HEK293 (cell line): Measurements from ENCODE around the gene CSPG4.

Source experiments
- EGR2 ChIP-seq: fragments of 450-650 bp; formaldehyde crosslinking; IDR thresholded peaks from 2 replicates; pipeline ENCODE4 v1.5.1; 2016; ENCODE audit warnings: low read depth, missing biosample characterization, missing genetic modification characterization
- GFI1B ChIP-seq: fragments of 450-650 bp; formaldehyde crosslinking; IDR thresholded peaks from 2 replicates; pipeline ENCODE4 v1.5.1; 2016; ENCODE audit warnings: missing biosample characterization, missing genetic modification characterization
- GLI4 ChIP-seq: fragments of 450-650 bp; formaldehyde crosslinking; IDR thresholded peaks from 2 replicates; pipeline ENCODE4 v1.5.1; 2016; ENCODE audit warnings: missing biosample characterization, missing genetic modification characterization
- HOXC10 ChIP-seq: sonication (generic); formaldehyde crosslinking; IDR thresholded peaks from 2 replicates; pipeline ENCODE4 v1.8.1; 2023; ENCODE audit warnings: mild to moderate bottlenecking, missing genetic modification reagents
- MYNN ChIP-seq: fragments of 450-650 bp; formaldehyde crosslinking; IDR thresholded peaks from 2 replicates; pipeline ENCODE4 v1.5.1; 2016; ENCODE audit warnings: missing biosample characterization, missing genetic modification characterization, borderline replicate concordance
- ZBTB21 ChIP-seq: fragments of 450-650 bp; formaldehyde crosslinking; IDR thresholded peaks from 2 replicates; pipeline ENCODE4 v1.5.1; 2017; ENCODE audit warnings: missing biosample characterization, missing genetic modification characterization
- ZNF146 ChIP-seq: fragments of 450-650 bp; formaldehyde crosslinking; IDR thresholded peaks from 2 replicates; pipeline ENCODE4 v1.5.1; 2016; ENCODE audit warnings: missing biosample characterization, missing genetic modification characterization
- ZNF239 ChIP-seq: fragments of 450-650 bp; formaldehyde crosslinking; IDR thresholded peaks from 2 replicates; pipeline ENCODE4 v1.5.1; 2016; ENCODE audit warnings: missing biosample characterization, missing genetic modification characterization
- ZNF391 ChIP-seq: fragments of 450-650 bp; formaldehyde crosslinking; IDR thresholded peaks from 2 replicates; pipeline ENCODE4 v1.5.1; 2016; ENCODE audit warnings: low read depth, missing biosample characterization, missing genetic modification characterization, borderline replicate concordance
- ZNF514 ChIP-seq: fragments of 450-650 bp; formaldehyde crosslinking; IDR thresholded peaks from 2 replicates; pipeline ENCODE4 v1.5.1; 2016; ENCODE audit warnings: missing biosample characterization, missing genetic modification characterization
- ZNF549 ChIP-seq: fragments of 450-650 bp; IDR thresholded peaks from 2 replicates; pipeline ENCODE4 v1.5.1; 2018; ENCODE audit warnings: missing biosample characterization, missing genetic modification characterization, mild to moderate bottlenecking, inconsistent platforms, moderate library complexity
- ZNF596 ChIP-seq: fragments of 450-650 bp; IDR thresholded peaks from 2 replicates; pipeline ENCODE4 v1.5.0; 2018; ENCODE audit warnings: missing biosample characterization, mild to moderate bottlenecking, missing genetic modification characterization, moderate library complexity
- ZNF785 ChIP-seq: fragments of 450-650 bp; formaldehyde crosslinking; IDR thresholded peaks from 2 replicates; pipeline ENCODE4 v1.5.1; 2016; ENCODE audit warnings: missing biosample characterization, missing genetic modification characterization
- ZNF830 ChIP-seq: fragments of 450-650 bp; IDR thresholded peaks from 2 replicates; pipeline ENCODE4 v1.5.0; 2018; ENCODE audit warnings: missing biosample characterization, missing genetic modification characterization, low read depth, mild to moderate bottlenecking, moderate library complexity
- TF ChIP-seq, protein P1 (sequence below): fragments of 450-650 bp; formaldehyde crosslinking; IDR thresholded peaks from 2 replicates; pipeline ENCODE4 v1.5.1; 2016; ENCODE audit warnings: missing biosample characterization, missing genetic modification characterization
- TF ChIP-seq, protein P2 (sequence below): fragments of 450-650 bp; formaldehyde crosslinking; IDR thresholded peaks from 2 replicates; pipeline ENCODE4 v1.5.1; 2017; ENCODE audit warnings: missing biosample characterization, missing genetic modification characterization
- TF ChIP-seq, protein P3 (sequence below): fragments of 450-650 bp; formaldehyde crosslinking; IDR thresholded peaks from 2 replicates; pipeline ENCODE4 v1.5.1; 2017; ENCODE audit warnings: missing biosample characterization, missing genetic modification characterization
- TF ChIP-seq, protein P4 (sequence below): IDR thresholded peaks from 2 replicates; pipeline ENCODE4 v1.6.1; 2011; ENCODE audit warnings: mild to moderate bottlenecking, low read depth, low read length, borderline replicate concordance
- TF ChIP-seq, protein P5 (sequence below): fragments of 450-650 bp; formaldehyde crosslinking; IDR thresholded peaks from 2 replicates; pipeline ENCODE4 v1.5.1; 2016; ENCODE audit warnings: missing biosample characterization, missing genetic modification characterization
- TF ChIP-seq, protein P6 (sequence below): fragments of 450-650 bp; formaldehyde crosslinking; IDR thresholded peaks from 2 replicates; pipeline ENCODE4 v1.5.1; 2016; ENCODE audit warnings: missing biosample characterization, missing genetic modification characterization
- TF ChIP-seq, protein P7 (sequence below): fragments of 450-650 bp; formaldehyde crosslinking; IDR thresholded peaks from 2 replicates; pipeline ENCODE4 v1.5.1; 2016; ENCODE audit warnings: missing biosample characterization, missing genetic modification characterization
- TF ChIP-seq, protein P8 (sequence below): fragments of 450-650 bp; formaldehyde crosslinking; IDR thresholded peaks from 2 replicates; pipeline ENCODE4 v1.5.1; 2016; ENCODE audit warnings: missing biosample characterization, missing genetic modification characterization

CSPG4 gene

DNA sequence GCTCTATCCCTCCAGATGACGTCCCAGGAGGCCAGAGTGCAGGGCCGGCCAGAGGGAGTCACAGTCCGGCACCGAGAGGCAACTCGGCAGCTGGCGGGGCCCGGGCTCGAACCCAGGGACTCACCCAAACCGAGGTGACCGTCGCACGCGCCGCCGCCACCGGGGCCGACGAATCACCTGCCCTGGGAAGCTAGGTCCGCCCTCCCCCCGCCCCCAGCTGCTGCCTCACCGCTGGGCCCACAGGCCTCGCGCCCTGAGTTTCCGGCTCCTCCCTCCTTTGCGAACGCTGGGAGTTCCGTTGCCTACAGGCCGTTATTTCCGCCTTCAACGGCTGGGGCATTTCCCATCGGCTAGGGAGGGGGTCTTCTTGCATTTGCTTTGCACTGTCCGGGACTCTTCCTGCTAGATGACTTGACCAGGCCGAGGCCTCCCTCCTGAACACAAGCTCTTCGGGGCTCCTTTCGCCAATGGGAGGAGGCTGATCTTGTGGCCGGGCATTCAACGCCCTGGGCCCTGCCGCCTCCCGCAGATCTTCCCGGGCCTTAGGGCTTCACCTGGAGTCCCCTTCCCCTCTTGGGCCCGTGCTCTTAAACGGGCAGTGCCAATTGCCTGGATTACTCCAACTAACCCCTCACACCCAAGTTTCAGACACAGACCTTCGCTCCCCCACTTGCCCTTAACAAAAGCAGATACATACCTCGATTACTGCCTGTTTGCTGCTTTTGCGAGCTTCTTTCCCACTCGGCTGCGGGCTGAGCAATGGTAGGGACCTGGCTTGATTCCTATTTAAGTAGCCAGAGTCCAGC is 86.9 kb downstream of the CSPG4 start, which contains the start of gene SNUPN (continued):
- TF ChIP-seq, protein P1, sequence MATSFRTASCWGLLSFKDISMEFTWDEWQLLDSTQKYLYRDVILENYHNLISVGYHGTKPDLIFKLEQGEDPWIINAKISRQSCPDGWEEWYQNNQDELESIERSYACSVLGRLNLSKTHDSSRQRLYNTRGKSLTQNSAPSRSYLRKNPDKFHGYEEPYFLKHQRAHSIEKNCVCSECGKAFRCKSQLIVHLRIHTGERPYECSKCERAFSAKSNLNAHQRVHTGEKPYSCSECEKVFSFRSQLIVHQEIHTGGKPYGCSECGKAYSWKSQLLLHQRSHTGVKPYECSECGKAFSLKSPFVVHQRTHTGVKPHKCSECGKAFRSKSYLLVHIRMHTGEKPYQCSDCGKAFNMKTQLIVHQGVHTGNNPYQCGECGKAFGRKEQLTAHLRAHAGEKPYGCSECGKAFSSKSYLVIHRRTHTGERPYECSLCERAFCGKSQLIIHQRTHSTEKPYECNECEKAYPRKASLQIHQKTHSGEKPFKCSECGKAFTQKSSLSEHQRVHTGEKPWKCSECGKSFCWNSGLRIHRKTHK (tag by site-specific recombination) = no peak
- TF ChIP-seq ZNF830 (no peak), EGR2 (peak; percentile 77), ZNF596 (tag by site-specific recombination) (no peak), ZNF391 (tag by site-specific recombination) (peak; percentile 88; the same call in 1 of the 2 replicates), GLI4 (tag by site-specific recombination) (peak; percentile 96), ZNF146 (tag by site-specific recombination) (no peak; the same call in 1 of the 2 replicates), ZNF549 (tag by site-specific recombination) (no peak), MYNN (tag by site-specific recombination) (peak; percentile 57), ZNF785 (no peak; the same call in 1 of the 2 replicates), ZNF239 (tag by site-specific recombination) (0 out of 2 replicates have a peak, but pooled peaks have one; percentile 42), HOXC10 (CRISPR knock-in tag) (no peak), ZBTB21 (tag by site-specific recombination) (peak; percentile 34; the same call in 1 of the 2 replicates), GFI1B (tag by site-specific recombination) (no peak), ZNF514 (tag by site-specific recombination) (no peak)
- TF ChIP-seq, protein P2, sequence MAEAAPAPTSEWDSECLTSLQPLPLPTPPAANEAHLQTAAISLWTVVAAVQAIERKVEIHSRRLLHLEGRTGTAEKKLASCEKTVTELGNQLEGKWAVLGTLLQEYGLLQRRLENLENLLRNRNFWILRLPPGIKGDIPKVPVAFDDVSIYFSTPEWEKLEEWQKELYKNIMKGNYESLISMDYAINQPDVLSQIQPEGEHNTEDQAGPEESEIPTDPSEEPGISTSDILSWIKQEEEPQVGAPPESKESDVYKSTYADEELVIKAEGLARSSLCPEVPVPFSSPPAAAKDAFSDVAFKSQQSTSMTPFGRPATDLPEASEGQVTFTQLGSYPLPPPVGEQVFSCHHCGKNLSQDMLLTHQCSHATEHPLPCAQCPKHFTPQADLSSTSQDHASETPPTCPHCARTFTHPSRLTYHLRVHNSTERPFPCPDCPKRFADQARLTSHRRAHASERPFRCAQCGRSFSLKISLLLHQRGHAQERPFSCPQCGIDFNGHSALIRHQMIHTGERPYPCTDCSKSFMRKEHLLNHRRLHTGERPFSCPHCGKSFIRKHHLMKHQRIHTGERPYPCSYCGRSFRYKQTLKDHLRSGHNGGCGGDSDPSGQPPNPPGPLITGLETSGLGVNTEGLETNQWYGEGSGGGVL = peak; percentile 65
- TF ChIP-seq, protein P3, sequence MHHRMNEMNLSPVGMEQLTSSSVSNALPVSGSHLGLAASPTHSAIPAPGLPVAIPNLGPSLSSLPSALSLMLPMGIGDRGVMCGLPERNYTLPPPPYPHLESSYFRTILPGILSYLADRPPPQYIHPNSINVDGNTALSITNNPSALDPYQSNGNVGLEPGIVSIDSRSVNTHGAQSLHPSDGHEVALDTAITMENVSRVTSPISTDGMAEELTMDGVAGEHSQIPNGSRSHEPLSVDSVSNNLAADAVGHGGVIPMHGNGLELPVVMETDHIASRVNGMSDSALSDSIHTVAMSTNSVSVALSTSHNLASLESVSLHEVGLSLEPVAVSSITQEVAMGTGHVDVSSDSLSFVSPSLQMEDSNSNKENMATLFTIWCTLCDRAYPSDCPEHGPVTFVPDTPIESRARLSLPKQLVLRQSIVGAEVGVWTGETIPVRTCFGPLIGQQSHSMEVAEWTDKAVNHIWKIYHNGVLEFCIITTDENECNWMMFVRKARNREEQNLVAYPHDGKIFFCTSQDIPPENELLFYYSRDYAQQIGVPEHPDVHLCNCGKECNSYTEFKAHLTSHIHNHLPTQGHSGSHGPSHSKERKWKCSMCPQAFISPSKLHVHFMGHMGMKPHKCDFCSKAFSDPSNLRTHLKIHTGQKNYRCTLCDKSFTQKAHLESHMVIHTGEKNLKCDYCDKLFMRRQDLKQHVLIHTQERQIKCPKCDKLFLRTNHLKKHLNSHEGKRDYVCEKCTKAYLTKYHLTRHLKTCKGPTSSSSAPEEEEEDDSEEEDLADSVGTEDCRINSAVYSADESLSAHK (tag by site-specific recombination) = peak; percentile 25; the same call in 1 of the 2 replicates
- TF ChIP-seq, protein P4, sequence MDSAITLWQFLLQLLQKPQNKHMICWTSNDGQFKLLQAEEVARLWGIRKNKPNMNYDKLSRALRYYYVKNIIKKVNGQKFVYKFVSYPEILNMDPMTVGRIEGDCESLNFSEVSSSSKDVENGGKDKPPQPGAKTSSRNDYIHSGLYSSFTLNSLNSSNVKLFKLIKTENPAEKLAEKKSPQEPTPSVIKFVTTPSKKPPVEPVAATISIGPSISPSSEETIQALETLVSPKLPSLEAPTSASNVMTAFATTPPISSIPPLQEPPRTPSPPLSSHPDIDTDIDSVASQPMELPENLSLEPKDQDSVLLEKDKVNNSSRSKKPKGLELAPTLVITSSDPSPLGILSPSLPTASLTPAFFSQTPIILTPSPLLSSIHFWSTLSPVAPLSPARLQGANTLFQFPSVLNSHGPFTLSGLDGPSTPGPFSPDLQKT = 0 out of 2 replicates have a peak, but pooled peaks have one; percentile 59
- TF ChIP-seq, protein P5, sequence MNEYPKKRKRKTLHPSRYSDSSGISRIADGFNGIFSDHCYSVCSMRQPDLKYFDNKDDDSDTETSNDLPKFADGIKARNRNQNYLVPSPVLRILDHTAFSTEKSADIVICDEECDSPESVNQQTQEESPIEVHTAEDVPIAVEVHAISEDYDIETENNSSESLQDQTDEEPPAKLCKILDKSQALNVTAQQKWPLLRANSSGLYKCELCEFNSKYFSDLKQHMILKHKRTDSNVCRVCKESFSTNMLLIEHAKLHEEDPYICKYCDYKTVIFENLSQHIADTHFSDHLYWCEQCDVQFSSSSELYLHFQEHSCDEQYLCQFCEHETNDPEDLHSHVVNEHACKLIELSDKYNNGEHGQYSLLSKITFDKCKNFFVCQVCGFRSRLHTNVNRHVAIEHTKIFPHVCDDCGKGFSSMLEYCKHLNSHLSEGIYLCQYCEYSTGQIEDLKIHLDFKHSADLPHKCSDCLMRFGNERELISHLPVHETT (tag by site-specific recombination) = peak; percentile 87
- TF ChIP-seq, protein P6, sequence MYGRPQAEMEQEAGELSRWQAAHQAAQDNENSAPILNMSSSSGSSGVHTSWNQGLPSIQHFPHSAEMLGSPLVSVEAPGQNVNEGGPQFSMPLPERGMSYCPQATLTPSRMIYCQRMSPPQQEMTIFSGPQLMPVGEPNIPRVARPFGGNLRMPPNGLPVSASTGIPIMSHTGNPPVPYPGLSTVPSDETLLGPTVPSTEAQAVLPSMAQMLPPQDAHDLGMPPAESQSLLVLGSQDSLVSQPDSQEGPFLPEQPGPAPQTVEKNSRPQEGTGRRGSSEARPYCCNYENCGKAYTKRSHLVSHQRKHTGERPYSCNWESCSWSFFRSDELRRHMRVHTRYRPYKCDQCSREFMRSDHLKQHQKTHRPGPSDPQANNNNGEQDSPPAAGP = peak; percentile 92
- TF ChIP-seq, protein P7, sequence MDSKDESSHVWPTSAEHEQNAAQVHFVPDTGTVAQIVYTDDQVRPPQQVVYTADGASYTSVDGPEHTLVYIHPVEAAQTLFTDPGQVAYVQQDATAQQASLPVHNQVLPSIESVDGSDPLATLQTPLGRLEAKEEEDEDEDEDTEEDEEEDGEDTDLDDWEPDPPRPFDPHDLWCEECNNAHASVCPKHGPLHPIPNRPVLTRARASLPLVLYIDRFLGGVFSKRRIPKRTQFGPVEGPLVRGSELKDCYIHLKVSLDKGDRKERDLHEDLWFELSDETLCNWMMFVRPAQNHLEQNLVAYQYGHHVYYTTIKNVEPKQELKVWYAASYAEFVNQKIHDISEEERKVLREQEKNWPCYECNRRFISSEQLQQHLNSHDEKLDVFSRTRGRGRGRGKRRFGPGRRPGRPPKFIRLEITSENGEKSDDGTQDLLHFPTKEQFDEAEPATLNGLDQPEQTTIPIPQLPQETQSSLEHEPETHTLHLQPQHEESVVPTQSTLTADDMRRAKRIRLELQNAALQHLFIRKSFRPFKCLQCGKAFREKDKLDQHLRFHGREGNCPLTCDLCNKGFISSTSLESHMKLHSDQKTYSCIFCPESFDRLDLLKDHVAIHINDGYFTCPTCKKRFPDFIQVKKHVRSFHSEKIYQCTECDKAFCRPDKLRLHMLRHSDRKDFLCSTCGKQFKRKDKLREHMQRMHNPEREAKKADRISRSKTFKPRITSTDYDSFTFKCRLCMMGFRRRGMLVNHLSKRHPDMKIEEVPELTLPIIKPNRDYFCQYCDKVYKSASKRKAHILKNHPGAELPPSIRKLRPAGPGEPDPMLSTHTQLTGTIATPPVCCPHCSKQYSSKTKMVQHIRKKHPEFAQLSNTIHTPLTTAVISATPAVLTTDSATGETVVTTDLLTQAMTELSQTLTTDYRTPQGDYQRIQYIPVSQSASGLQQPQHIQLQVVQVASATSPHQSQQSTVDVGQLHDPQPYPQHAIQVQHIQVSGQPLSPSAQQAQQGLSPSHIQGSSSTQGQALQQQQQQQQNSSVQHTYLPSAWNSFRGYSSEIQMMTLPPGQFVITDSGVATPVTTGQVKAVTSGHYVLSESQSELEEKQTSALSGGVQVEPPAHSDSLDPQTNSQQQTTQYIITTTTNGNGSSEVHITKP (tag by site-specific recombination) = peak; percentile 100
- TF ChIP-seq, protein P8, sequence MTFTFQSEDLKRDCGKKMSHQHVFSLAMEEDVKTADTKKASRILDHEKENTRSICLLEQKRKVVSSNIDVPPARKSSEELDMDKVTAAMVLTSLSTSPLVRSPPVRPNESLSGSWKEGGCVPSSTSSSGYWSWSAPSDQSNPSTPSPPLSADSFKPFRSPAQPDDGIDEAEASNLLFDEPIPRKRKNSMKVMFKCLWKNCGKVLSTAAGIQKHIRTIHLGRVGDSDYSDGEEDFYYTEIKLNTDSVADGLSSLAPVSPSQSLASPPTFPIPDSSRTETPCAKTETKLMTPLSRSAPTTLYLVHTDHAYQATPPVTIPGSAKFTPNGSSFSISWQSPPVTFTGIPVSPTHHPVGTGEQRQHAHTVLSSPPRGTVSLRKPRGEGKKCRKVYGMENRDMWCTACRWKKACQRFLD (tag by site-specific recombination) = no peak
